ENCODE measurements around the gene GPC4. TPM values are rescaled to one million over a fixed set of nuclear protein-coding genes. Genes with fewer than 3 reads are reported as not detected.

Gene GPC4
- total and polyA plus RNA-seq, 2 donors (not counting 3 experiments of a cell fraction or from before 2014, with no cell fraction given): 0.20 TPM; not detected in 1

DNA sequence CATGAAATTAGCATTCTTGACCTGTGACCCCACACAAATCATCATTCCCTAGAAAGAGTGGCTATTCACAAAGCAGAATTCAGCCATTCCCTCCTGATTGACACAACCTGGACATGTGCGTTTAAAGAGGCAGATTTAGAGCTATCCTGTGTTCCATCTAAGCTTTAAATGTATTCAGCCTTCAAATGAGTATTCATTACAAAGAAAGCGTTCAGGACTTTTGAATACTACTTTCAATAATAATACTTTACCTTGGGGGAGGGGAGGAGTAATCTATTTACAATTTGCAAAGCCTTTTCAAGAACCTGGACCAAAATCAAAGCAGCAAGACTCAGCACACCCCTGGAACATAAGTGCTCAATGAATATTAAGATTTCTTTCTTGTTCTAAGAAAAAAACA is 22.5 kb upstream of the GPC4 start:
- DNase-seq (ENCODE audit: low read depth, low spot score) (no peak), FAIRE-seq (no peak)
- no TSS peak for BruUV-seq (replicated peaks)
- intact Hi-C loops (cut with micrococcal nuclease): no loop called here
- CTCF ChIA-PET: no interaction called here
- TF ChIP-seq POLR2AphosphoS5 (IDR thresholded peaks at IDR 0.05; ENCODE audit: insufficient read depth, low read depth, low read length): no peak
- TF ChIP-seq MYC (IDR thresholded peaks at IDR 0.05; ENCODE audit: low read depth, low read length): no peak
- no peak for TF ChIP-seq POLR2A (IDR thresholded peaks at IDR 0.05; ENCODE audit: low read depth, low read length)
- TF ChIP-seq EZH2 (IDR thresholded peaks at IDR 0.05; ENCODE audit: borderline replicate concordance, low read depth, low read length, severe bottlenecking): no peak
- no peak for TF ChIP-seq FOS (IDR thresholded peaks at IDR 0.05; ENCODE audit: borderline replicate concordance, insufficient read depth, low read length)
- no peak for TF ChIP-seq JUN (IDR thresholded peaks at IDR 0.05; ENCODE audit: borderline replicate concordance, insufficient read depth, insufficient read length, low read depth)
- TF ChIP-seq, protein P1, sequence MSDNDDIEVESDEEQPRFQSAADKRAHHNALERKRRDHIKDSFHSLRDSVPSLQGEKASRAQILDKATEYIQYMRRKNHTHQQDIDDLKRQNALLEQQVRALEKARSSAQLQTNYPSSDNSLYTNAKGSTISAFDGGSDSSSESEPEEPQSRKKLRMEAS (IDR thresholded peaks at IDR 0.05; ENCODE audit: insufficient read depth, insufficient read length): no peak
- no peak for TF ChIP-seq GATA2 (IDR thresholded peaks at IDR 0.05; ENCODE audit: insufficient read depth, insufficient read length, low read depth, low read length)
- TF ChIP-seq, protein P2, sequence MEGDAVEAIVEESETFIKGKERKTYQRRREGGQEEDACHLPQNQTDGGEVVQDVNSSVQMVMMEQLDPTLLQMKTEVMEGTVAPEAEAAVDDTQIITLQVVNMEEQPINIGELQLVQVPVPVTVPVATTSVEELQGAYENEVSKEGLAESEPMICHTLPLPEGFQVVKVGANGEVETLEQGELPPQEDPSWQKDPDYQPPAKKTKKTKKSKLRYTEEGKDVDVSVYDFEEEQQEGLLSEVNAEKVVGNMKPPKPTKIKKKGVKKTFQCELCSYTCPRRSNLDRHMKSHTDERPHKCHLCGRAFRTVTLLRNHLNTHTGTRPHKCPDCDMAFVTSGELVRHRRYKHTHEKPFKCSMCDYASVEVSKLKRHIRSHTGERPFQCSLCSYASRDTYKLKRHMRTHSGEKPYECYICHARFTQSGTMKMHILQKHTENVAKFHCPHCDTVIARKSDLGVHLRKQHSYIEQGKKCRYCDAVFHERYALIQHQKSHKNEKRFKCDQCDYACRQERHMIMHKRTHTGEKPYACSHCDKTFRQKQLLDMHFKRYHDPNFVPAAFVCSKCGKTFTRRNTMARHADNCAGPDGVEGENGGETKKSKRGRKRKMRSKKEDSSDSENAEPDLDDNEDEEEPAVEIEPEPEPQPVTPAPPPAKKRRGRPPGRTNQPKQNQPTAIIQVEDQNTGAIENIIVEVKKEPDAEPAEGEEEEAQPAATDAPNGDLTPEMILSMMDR (IDR thresholded peaks at IDR 0.05; ENCODE audit: extremely low read depth in 1 of 2, insufficient read depth in 1 of 2, low read depth in 1 of 2, low read length in 2 of 2): no peak
- Histone ChIP-seq H3K4me1 (ENCODE audit: control insufficient read depth, extremely low read depth, insufficient read depth, low read length) (no peaks in the 10 kb centered on the region), H4K20me1 (replicated peaks; ENCODE audit: control insufficient read depth, extremely low read depth, insufficient read depth, low read length) (no peaks in the 10 kb centered on the region), H3K4me2 (ENCODE audit: insufficient read depth, low read length) (no peak overlapping the region), H3K4me3 (replicated peaks in 1 of 3; ENCODE audit: insufficient read depth in 1 of 3, low read depth in 1 of 3, low read length in 3 of 3) (no peak overlapping the region), H3K36me3 (ENCODE audit: control insufficient read depth in 2 of 2, extremely low read depth in 1 of 2, insufficient read depth in 2 of 2, low read length in 2 of 2) (no peaks in the 10 kb centered on the region), H3K79me2 (ENCODE audit: control insufficient read depth, insufficient read depth, low read length) (no peaks in the 10 kb centered on the region), H3K27ac (ENCODE audit: insufficient read depth, low read depth, low read length) (no peak overlapping the region), H3K9me1 (replicated peaks; ENCODE audit: control insufficient read depth, extremely low read depth, insufficient read depth, low read length) (no peaks in the 10 kb centered on the region), H2AFZ (ENCODE audit: low read depth, low read length) (no peak overlapping the region), H3K9ac (replicated peaks; ENCODE audit: extremely low read depth, insufficient read depth, low read length) (no peak overlapping the region), H3K27me3 (ENCODE audit: control insufficient read depth in 2 of 2, insufficient read depth in 2 of 2, low read length in 2 of 2) (no peaks in the 10 kb centered on the region), H3K9me3 (replicated peaks; ENCODE audit: control insufficient read depth, insufficient read depth, low read length) (no peaks in the 10 kb centered on the region)
- dilution Hi-C loops (cut with MboI; ENCODE audit: extremely low pct_ligation_motif_present, low sequenced_read_pairs): no loop called here
- POLR2A ChIA-PET: no interaction called here

Data from endothelial cell of umbilical vein (primary cell).